HG02588 (cell line): ENCODE results near the gene HOXA7.

Experiments used
- ATAC-seq: cut with Tn5 transposase; IDR thresholded peaks from one replicate; pipeline ENCODE4 v1.9.1; 2021; ENCODE audit warnings: mild to moderate bottlenecking, moderate library complexity; ENCODE audit not compliant: unreplicated experiment

HOXA7 gene

DNA sequence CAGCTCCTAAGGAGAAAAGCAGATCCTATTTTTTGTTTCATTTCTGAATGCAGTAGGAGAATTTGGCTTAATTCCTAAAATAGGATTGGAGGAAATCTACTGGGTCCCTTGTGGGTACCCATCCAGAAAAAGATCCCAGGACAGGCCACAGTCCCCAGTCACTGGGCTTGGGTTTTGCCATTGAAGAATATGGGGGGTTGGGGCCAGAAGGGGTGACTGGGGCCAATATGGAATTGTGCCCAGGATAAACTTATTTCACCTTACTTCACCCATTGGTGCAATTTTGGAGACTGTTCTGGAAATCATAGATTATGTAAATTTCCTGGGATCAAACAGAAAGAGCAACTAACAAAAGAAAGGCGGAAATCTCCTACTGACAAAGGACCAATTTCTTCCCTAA lies 18.0 kb downstream of the HOXA7 start:
- no peak for ATAC-seq

DNA sequence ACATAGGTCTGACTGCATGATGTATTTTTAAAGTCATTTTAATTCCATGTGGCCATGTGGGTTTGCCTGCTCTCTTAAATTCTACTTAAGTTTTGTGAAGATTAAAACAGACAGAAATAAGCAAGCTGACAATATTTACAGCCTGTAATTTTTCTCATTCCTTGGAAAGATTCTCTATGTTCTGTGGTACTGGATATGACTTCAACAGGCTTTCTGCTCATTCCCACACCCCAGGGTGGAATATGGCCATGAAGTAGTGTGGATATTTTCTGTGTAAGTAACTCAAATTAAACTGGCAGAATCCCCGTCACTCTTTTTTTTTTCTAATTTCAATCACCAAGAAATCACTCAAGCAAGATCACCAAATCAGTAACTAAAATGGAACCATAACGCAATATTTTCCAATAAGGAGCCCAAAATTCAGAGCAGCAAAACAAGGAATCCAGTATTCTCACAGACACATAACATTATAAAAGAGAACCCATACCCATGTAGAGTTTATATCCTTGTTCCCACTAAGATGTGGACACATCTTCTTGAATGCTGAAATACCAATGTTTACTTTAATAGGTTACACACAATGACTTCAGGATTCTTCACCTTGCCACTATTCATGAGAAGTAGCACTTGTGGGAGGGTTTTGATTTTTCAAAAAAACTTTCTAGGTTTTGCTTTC lies 18.7 kb downstream of the HOXA7 start:
- no peak for ATAC-seq

- no peak for ATAC-seq
These were observed 22.1 kb downstream of the HOXA7 start for GRCh38 chr7:27134392-27134791.

GRCh38 chr7:27133409-27134231 lies 22.9 kb downstream of the HOXA7 start:
- ATAC-seq: no peak

GRCh38 chr7:27132978-27133377 lies 23.5 kb downstream of the HOXA7 start:
- no peak for ATAC-seq

- ATAC-seq: no peak
These were observed 24.3 kb downstream of the HOXA7 start for GRCh38 chr7:27132214-27132613.

DNA sequence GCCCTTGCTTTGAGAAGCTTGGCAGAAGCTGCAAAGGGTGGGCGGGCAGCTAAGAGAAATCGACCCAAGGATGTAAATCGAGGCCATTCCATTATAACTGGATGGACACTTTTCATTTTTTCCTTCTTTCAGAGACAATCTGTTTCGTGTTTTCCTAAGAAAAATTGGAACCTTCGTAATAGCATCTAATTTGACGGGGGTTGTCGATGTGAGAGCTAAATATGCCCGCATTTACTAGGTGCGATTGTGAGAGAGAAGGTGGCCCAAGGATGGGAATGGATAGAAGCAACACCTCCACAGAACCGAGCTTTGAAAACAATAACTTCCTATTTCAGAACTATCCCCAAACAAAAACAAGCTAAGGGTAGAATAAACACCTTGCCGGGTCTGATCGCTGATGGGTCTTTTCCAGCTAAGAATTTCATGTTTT lies 25.1 kb downstream of the HOXA7 start:
- ATAC-seq: no peak

DNA sequence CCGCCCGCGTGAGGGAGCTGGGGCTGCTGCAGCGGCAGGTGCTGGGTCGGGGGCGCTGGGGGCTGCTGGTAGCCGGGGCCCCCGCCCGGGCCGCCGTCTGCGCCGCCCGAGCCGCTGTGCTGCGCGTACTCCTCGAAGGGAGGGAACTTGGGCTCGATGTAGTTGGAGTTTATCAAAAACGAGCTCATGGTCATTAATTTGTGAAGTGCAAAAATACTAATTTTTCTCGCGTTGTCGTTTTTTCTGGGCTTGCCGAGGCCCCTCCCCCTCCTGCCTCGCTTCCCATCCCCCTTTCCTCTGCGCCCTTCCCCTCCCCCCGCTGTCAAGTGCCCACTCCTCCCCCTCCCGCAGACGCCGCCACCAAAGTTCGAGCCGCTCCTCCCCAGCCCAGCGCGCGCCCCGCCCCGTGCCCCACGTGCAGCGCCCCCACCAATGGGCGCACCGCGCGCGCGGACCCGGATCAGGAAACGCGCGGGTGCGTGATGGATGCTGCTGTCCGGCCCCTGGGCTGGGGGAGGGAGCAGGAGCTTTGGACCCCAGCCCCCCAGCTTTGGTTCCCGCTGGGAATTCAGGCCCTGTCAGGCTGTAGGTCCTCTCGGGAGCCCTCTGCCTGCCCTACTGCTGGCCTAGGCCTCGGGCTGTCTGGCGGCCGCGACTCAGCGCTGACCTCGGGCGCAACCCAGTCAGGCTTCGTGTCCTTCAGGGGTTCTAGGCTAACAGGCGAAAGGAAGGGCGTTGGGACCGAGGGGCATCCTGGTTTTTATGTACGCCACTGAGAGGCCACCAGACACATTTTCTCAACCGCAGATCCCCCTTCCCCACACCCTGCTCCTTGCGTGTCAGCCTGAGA lies 25.7 kb downstream of the HOXA7 start, which contains the start of gene HOXA4:
HOXA4 (minus strand) TSS at position 218 of the 850 bp plus-strand sequence; CDS start at position 194, 24 bp downstream.
- no peak for ATAC-seq

GRCh38 chr7:27129729-27130539 lies 26.5 kb downstream of the HOXA7 start:
- ATAC-seq: no peak

GRCh38 chr7:27128776-27129728 lies 27.4 kb downstream of the HOXA7 start:
- ATAC-seq: no peak

DNA sequence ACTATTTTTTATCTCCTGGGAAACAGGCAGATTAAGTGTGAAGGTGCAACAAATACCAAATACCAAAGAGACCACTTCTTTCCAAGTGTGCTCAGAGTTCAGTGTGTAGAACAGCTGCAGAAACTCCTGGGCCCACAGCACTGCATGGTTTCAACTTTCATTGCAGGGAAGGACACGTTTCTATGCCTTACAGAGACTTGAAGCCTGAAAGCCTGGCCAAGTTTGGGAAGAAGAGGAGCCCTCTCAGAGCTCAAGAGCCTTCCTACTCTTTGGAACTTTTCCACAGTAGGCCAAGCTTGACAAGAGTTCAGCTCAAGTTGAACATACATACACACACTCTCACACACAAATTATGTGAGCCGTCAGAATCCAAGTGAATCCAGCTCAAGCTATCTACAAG lies 28.4 kb downstream of the HOXA7 start:
- no peak for ATAC-seq

DNA sequence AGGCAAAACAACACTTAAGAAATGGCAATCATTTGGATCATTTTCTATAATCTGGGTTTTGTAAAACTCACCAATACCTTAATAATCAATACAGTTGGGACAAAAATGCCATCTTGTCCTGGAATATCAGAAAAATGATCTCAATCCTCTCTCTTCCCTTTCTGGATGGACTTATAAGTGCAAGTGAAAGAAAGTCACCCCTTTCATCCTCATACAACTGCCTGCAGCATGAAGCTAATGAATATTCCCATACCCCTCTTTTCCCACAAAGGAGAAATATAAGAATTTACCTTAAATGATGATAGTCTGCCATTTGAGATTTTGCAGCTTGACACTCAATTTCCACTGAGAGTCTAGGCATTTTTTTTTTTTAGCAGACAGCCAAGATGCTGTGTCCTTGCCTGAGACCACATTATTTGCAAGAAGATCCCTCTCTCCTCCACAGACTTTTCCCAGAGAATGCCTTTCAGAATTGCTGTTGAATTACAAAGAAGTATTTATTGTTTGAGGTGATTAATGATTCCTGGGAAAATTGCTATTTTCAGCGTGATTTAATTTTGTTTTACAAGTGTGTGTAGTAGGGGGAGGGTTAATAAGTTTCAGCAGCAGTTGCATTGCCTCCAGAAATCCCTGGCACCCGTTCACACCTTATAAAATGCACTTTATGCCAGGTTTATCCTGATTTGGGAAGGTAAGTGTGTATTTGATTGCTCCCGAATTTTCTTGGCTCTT lies 29.7 kb downstream of the HOXA7 start:
- ATAC-seq: no peak

DNA sequence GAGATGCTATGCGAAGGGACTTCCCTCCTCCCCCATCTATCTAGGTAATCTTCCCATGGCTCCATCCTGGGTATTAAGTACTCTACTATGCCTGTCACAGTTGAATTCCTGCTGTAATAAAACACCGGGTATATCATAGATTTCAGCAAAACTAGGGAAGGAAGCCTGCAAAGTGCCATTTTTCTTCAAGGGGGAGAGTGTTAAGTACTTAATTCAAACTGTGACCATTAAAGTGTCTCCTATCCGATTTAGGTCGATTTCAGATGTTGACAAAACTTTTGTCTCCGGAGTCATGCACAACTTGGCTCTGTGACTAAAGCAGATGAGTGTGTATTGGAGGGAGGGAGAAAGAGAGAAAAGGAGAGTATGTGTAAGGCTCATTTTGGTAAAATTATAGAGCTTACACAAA lies 30.5 kb downstream of the HOXA7 start:
- no peak for ATAC-seq

DNA sequence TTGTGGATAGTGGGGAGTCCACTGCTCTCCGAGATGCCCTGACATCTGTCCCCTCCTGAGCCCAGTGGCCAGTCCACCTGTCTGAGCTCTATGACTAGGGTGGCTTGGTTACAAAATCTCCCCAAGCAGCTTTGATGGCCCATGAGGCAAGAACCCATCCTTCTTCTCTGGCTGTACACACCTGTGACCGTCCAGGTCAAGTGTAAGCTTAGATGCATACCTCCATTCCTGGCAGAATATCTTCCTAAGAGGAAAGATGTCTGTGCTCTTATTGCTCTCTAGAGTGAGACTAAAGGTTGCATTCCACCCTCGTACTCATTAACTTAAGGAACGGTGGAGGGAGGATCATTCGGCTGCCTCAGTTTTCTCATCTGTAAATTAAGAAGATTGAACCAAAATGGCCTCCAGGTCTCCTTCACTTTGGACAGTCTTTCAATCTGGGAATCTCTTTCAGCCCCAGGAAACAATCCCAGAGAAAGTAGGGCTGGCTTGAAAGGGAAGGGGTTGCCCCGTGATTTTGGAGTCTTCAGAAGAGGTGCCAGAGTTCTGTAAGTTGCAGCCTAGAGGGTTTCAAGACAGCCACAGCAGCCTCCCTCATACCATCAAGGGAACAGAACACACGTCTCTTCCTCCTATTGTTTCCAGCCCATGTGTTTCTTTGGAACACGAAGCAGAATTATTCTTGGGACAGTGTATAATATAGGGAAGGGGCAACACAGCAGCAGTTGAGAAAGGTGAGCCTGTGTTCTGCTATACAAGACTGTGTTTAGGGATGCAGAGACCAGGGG lies 31.4 kb downstream of the HOXA7 start:
- ATAC-seq: no peak

- ATAC-seq: no peak
These were observed 32.2 kb downstream of the HOXA7 start for GRCh38 chr7:27124096-27124901.

DNA sequence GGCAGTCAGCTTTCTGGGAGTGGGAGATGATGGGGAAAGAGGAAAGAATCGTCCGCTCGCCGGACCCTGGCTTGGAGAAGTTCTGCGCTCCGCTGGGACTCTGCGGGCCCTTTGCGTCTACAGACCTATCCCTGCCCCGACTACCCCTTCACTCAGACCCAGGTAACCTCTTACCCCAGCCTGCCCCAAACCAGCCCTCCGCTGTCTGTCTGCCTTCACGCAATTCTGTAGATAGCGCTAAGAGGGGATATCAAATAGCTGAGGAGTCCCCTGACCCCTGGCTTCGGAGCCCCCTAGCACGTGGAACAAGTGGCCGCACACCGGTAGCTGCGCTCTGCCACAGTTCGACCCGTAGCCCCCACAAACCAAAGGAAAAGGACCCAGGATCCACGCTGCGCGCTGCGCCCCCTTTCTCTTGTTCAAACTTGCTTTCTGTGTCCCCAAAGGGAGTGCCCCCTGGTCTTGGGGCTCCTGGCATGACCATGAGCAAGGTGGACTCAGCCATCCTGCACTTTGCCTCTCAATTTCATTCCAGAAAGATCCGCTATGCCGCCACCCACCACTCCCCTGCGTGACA lies 32.9 kb downstream of the HOXA7 start:
- no peak for ATAC-seq

GRCh38 chr7:27123007-27123476 lies 33.4 kb downstream of the HOXA7 start:
- ATAC-seq: no peak
